ENCODE measurements around the gene KLHL20.

- TF ChIP-seq CBX2 (IDR thresholded peaks at IDR 0.05; ENCODE audit: borderline replicate concordance, low read depth), result no peak
- TF ChIP-seq ZNF302 (CRISPR knock-in tag; IDR thresholded peaks at IDR 0.05), result no peak
- TF ChIP-seq CTCF (IDR thresholded peaks at IDR 0.05), result no peak
- no peak for TF ChIP-seq HDAC2 (IDR thresholded peaks at IDR 0.05)
These were observed 381 bp upstream of the KLHL20 start for GRCh38 chr1:173714441-173714758.

All from A549 (cell line).